GM19463 (cell line): Measurements from ENCODE around the gene CDH13.

Experiments used
- ATAC-seq: cut with Tn5 transposase; IDR thresholded peaks from one replicate; pipeline ENCODE4 v1.9.1; 2021; ENCODE audit warnings: mild to moderate bottlenecking, moderate library complexity; ENCODE audit not compliant: unreplicated experiment

The CDH13 gene

DNA sequence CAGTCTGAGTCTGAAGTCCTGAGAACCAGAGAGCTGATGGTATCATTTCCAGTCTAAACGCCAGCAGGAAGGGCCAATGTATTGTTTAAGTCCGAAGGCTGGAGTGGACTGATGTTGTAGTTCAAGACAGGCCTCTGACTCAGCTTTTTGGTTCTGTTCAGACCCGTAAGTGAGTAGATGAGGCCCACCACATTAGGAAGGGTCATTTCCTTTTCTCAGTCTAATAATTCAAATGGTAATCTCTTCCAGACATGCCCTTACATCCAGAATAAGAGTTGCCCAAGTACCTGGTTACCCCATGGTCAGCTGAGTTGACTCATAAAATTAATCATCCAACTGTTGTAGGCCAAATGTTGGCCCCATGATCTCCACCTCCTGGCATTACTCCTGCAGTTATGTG, 738.4 kb downstream of the CDH13 start:
- ATAC-seq, result no peak

DNA sequence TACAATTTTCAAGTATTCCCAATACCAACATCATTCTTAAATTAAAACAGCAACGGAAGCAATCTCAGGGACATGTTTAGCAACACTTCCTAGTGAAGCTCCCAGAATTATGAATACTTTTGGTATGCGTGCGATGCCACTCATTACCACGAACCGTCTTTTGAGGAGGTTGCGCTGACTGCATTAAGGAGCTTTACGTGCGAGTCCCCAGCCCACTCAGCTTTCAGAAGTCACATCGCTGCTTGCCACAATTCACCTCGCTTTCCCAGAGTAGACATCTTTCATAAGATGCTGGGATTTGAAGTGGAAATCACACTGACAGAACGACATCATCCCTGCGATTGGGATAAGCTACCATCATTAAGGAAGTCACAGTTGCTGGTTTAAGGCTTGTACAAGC, 739.5 kb downstream of the CDH13 start:
- no peak for ATAC-seq

DNA sequence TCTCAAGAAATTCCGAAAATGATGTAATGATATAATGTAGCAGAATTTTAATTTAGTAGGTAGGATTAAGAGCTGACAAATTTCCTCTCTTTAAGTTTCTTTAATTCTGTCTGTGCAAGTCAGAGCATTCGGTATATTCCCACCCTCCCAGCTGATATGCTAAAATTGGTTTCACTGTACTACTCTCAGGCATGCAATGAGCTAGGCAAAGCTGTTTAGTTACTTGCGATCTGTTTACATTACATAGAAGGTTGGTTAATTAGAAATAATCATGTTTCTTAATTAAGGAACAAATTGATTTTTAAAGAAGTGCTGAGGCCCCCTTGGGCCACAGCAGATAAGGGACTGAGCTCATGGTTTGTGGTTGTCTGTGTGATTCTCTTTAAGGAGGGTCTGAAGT, 748.2 kb downstream of the CDH13 start:
- no peak for ATAC-seq

DNA sequence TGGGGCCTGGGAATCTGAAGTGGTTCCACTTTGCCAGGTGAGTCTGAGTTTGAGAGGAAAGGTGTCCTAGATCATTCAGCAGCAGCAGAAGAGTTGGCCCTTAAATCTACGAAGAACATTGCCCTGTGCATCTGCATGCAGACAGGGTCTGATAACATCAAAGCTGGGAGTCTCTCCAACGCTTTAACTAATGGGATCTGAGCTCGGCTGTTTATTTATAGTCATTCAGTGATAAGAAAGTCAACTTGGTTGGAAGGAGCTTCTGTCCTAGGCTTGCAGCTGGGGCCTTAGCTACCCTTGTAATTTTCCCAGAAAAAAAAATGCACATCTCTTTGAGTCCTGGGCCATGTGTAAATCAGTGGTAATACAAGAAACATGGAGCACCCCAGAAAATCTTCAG, 763.0 kb downstream of the CDH13 start:
- no peak for ATAC-seq

DNA sequence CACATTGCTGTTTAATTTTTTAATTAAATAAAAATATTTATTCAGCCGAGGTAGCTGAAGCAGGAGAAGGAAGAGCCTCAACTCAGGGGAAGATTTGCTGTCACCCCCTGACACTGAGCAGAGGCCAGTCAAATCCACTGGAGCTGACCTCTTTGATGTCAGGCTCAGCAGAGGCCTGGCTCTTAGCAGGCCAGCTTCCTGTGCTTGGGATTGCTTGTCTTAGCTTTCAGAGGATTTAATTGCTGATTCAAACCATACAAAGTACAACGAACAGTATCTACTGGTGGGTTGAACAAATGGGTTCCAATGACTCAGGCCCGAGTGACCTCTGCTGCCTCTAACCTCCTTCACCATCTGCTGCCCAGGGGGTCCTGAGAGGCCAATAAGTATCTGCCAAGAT, 764.0 kb downstream of the CDH13 start:
- no peak for ATAC-seq

DNA sequence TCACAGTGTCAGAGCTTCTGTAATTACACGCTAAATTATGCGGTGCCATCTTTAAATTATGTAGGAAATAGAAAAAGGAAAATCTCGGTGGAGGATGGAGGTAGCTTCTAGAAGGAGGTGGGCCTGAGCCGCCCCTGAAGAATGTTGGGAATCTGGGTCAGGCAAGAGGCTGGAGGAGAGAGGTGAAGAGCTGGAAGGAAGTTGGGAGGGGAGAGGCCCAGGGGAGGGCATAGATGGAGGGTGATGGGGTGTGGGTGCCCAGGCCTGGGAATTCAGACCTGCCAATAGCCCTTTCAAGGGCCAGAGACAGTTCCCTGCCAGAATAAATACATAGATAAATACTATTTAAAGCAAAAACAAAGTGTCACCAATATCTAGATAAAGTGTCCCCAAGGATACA, 766.0 kb downstream of the CDH13 start:
- no peak for ATAC-seq

DNA sequence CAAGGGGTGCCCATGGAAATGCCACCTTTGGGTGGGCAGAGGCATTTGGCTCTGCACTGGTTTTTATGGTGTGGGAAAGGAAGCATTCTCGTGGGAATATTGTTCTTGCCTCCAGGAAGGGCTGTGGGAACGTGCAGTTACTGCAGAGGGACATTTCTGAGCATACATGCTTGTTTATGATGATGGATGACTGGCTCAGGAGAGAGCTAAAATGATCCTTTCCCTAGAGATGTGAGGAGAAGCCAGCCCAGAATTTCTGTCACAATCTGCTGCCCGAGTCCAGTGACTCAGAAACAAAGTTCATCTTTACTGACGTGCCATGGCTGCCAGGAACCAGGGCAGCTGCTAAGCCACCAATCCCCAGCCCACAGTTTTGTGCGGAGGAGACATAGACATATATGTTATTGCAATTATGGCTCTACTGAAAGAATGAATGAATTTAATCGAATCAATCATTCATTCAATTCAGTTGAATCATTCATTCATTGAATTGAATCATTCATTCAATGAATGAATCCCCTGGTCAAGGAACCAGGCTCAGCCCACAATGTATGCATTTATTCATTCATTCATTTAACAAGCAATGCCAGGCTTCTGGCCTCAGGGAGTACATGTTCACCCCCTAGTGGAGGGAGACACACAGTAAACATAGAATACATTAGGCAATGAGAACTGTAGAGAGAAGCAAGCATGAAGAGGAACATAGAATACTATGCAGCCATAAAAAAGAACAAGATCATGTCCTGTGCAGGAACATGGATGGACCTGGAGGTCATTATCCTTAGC, 766.6 kb downstream of the CDH13 start:
- ATAC-seq, result no peak

- ATAC-seq, result no peak
These were observed 771.0 kb downstream of the CDH13 start for GRCh38 chr16:83397601-83398291.

DNA sequence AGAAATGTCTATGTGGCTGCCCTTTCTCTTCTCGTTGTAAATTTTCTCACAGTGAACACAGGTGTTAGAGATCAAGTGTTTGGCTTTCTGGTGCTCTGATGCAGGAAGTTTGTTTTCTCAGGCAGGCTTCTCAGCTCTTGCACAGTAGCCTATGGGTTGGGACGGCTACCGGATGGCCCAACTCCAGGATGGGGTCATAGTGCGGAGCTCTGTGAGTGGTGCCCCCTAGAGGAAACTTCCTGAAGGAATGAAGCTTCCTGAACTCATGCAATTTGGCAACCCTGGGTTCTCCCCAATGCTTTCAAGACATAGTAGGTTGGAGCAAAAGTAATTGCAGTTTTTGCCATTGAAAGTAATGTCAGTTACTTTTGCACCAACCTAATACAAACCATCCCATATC, 773.5 kb downstream of the CDH13 start:
- ATAC-seq, result no peak

DNA sequence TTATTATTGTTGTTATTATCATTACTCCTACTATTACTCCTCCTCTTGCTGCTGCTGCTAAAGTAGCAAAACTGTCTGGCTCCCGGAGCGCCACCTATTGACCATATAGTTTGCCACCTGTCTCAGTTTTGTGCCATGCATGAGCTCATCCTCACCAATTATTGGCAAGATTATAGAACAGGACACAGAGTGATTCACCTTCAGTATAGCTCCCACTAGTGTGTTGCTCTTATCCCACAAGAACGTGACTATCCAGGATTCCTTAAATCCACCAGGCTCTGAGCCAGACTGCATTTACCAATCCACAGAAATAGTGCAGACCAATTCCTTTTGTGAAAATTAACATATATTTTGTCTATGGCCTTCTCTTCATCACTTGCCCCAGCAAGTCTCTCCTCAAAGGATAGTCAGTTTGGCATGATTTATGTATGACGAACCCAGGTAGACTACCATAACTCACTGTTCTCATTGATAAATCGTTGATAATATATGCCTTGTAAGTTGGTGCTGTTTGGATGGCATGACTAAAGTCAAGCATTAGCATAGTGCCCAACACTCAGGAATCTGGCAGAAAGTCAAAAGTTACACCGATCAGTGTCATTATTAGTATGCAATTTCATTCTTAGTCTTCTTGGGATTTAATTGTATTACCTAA, 775.5 kb downstream of the CDH13 start:
- no peak for ATAC-seq

DNA sequence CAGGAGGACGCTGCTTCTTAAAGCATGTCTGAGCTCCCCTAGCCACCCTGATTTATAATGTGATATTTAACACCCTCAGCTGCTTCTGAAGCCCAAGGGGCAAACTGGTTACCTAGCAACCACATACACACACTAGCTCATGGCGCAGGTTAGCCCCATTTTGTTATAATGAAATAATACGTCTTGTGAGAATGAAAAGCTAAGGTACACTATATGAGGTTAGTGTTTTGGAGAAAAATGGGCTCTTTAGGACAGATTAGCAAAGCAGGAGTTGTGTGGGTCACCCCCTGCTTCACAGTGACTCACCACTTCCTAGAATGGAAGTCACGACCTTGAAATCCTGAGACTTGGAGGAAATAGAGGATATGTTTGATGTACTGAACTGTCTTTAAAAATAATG, 776.2 kb downstream of the CDH13 start:
- no peak for ATAC-seq

DNA sequence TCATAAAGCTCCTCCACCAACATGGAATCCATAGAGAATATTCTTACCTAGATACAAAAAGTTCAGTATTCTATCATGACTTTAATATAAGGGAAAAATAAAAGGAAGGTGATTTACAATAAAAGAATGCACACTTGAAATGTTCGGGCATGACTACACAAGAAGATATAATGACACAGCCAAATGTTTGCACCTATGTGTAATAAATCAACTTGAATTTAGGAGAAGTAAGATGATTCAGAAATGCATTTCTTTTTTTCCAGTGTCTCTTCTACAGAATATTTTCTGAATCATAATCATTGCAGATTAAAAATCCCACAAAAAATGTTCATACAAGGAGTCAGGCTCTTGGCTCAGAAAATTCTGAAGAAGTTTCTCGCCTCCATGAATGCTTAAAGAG, 777.0 kb downstream of the CDH13 start:
- ATAC-seq, result no peak

GRCh38 chr16:83404261-83404660, 777.5 kb downstream of the CDH13 start:
- ATAC-seq, result no peak

- no peak for ATAC-seq
These were observed 781.2 kb downstream of the CDH13 start for GRCh38 chr16:83407928-83408327.

- no peak for ATAC-seq
These were observed 782.6 kb downstream of the CDH13 start for GRCh38 chr16:83409347-83409746.

DNA sequence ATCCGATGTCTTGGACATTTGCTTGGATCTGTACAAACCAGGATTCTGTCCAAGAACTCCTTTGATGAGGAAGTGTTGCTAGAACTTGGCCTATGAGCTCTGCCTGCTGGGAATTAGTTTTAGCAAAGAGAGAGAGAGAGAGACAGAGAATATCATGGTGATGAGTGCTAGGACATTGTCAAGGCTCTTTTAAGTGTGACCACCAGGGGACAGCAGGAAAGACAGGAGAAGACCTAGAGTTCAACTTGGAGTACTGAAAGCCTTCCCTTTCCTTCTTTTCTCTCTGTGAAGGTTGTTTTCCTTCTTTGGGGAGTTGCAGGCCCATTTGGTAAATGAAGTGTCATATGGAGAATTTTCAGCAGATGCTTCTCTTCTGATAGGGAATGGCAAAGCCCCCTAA, 791.8 kb downstream of the CDH13 start:
- ATAC-seq, result no peak

DNA sequence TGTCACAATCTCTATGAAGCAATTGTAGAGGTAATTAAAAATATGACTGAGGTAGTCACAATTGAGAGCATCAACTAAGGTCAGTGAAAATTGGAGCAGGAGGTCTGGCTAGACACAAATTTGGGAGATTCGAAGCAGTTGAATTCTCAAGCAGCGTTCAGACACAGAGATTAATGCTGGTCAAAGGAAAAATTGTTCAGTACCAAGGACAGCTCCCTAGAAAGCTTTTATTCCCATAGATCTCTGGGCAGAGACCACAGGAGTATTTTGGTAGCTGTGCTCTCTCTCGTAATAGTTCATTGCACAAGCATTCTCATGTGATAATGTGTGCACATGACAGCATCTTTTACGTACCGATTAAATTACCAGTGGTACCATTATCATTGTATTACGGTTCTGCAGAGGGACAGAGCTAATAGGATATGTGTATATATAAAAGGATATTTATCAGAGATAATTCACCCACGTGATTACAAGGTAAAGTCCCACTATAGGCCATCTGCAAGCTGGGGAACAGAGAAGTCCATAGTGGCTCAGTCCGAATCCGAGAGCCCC, 793.5 kb downstream of the CDH13 start:
- no peak for ATAC-seq

DNA sequence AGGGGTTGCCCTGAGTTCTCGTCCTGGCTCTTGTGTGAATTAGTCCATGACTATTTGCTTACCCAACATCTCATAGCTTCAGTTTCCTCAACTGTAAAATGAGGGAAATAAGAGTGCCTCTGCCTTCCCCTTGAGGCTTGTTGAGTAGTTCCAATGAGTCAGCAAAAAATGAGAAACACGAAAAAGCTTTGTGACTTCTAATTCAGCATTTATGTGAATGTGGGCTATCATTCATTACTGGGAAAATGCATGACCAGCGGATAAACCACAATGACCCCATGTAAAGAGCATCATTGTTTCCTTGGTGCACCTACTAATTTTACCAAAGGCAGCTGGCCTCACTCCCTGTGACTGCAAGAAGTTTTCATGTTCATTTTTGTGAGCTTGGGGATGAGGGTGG, 806.4 kb downstream of the CDH13 start:
- ATAC-seq, result no peak

DNA sequence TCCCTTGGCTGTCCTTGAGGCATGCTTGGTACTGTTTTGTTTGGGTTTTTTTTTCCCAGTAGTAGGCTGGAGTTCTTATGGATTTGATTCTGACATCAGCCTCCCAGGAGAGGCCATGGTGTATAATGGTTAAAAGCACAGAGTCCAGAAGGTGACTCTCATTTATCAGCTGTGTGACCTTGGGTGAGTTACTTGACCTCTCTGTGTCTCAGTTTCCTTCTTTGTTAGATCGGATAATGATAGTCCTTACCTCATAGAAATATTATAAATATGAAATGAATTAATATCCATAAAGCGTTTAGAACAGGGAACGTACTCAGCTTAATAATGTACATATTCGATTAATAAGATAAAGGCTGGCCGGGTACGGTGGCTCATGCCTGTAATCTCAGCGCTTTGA, 810.3 kb downstream of the CDH13 start:
- ATAC-seq, result no peak

- ATAC-seq, result no peak
These were observed 811.6 kb downstream of the CDH13 start for GRCh38 chr16:83438326-83438725.

GRCh38 chr16:83439412-83439811, 812.6 kb downstream of the CDH13 start:
- ATAC-seq, result no peak

- ATAC-seq, result no peak
These were observed 814.7 kb downstream of the CDH13 start for GRCh38 chr16:83441517-83441916.
